Dendritic cell treated with granulocyte-macrophage colony-stimulating factor and Interleukin-4, amounts not matched to agents 40 ng/mL and 50 ng/mL, for 4 days (primary cell): Measurements from ENCODE around the gene RBM5.

ENCODE experiments used
- H3K27ac Mint-ChIP-seq: one replicate; pipeline ENCODE4 v1.8.0; 2022; ENCODE audit warnings: mild to moderate bottlenecking, mixed read lengths
- H3K27me3 Mint-ChIP-seq: one replicate; pipeline ENCODE4 v1.8.0; 2022; ENCODE audit warnings: mild to moderate bottlenecking, mixed read lengths
- H3K36me3 Mint-ChIP-seq: one replicate; pipeline ENCODE4 v1.8.0; 2022; ENCODE audit warnings: low read depth, mixed read lengths
- H3K4me1 Mint-ChIP-seq: one replicate; pipeline ENCODE4 v1.8.0; 2022; ENCODE audit warnings: low read depth, mixed read lengths
- H3K4me3 Mint-ChIP-seq: one replicate; pipeline ENCODE4 v1.8.0; 2022; ENCODE audit warnings: mild to moderate bottlenecking, moderate library complexity, mixed read lengths
- H3K9me3 Mint-ChIP-seq: one replicate; pipeline ENCODE4 v1.8.0; 2022; ENCODE audit warnings: mixed read lengths
- intact Hi-C: fragments of 100-400 bp; cut with micrococcal nuclease; formaldehyde crosslinking; loops from one replicate; pipeline ENCODE4 v1.15.0; 2022

The RBM5 gene

GRCh38 chr3:50139718-50140423, 51.2 kb downstream of the RBM5 start:
- peaks cover 16% of the 10 kb centered on the region for H3K27me3 Mint-ChIP-seq
- H3K9me3 Mint-ChIP-seq = no peaks in the 10 kb centered on the region
- peaks cover 22% of the 10 kb centered on the region for H3K4me1 Mint-ChIP-seq
- H3K4me3 Mint-ChIP-seq = no peak overlapping the region
- no peak overlapping the region for H3K27ac Mint-ChIP-seq
- intact Hi-C loops = no loop called here
- no peaks in the 10 kb centered on the region for H3K36me3 Mint-ChIP-seq

DNA sequence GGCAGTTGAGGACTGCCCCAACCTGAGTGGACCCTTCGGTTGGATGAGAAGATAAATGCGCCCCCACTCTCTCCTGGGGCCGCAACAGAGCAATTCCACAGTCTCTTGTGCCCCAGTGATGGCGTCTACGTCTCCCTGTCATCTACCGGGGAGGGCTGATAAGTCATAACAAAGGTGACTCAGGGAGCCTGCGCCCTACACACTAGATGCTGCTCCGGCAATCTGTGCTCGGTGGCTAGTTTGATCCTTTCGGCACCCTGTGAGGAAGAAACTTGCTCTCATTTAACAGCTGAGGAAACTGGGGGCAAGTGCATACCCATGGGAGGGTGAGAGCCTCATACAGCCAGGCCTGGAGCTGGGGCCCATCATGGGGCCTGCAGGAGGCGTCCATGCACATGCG, 52.3 kb downstream of the RBM5 start:
- Mint-ChIP-seq H3K36me3 (no peaks in the 10 kb centered on the region), H3K4me3 (no peak overlapping the region), H3K9me3 (no peaks in the 10 kb centered on the region), H3K27me3 (peaks cover 20% of the 10 kb centered on the region), H3K27ac (no peak overlapping the region), H3K4me1 (peaks cover 22% of the 10 kb centered on the region)
- intact Hi-C loops = no loop called here

DNA sequence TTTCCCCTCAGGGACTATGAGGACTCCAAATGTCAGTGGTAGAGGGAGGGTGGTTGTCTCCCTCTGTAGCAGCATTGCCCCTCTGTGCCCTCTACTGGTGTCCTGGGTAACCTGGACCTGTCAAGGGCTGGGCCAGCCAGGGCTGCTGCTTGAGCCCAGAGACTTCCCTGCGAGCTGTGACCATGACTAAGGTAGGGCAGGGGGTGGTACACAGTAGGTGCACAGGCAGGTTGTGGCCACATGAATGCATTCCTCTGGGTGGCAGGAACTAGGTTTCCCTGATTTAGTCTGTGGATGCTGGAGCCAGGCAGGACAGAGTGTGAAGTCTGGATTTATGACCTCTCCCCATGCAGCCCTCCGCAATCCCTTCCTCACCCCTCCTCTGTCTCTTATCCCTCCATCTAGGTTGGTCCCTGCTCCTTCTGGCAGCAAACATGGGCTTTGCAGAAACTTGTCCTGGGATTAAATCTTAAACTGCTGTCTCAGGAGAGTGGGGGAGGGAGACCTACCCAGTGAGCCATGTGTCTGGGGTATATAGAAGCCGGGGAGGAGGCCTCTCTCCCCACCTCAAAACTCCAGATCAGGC, 57.7 kb downstream of the RBM5 start:
- H3K27ac Mint-ChIP-seq = no peak overlapping the region
- intact Hi-C loops = no loop called here

GRCh38 chr3:50147016-50147415, 58.3 kb downstream of the RBM5 start:
- Mint-ChIP-seq H3K4me1 (peaks cover 5% of the 10 kb centered on the region), H3K36me3 (no peaks in the 10 kb centered on the region), H3K4me3 (no peak overlapping the region), H3K9me3 (no peaks in the 10 kb centered on the region), H3K27ac (no peak overlapping the region), H3K27me3 (peaks cover 12% of the 10 kb centered on the region)
- intact Hi-C loops = no loop called here

More for the DNA sequence above, 57.7 kb downstream of the RBM5 start:
- peaks cover 10% of the 10 kb centered on the region for H3K4me1 Mint-ChIP-seq
- H3K36me3 Mint-ChIP-seq = no peaks in the 10 kb centered on the region
- H3K4me3 Mint-ChIP-seq = no peak overlapping the region
- peaks cover 13% of the 10 kb centered on the region for H3K27me3 Mint-ChIP-seq
- no peaks in the 10 kb centered on the region for H3K9me3 Mint-ChIP-seq

GRCh38 chr3:50147447-50147846, 58.7 kb downstream of the RBM5 start:
- Mint-ChIP-seq H3K27me3 (peaks cover 11% of the 10 kb centered on the region), H3K27ac (no peak overlapping the region), H3K4me3 (no peak overlapping the region), H3K36me3 (no peaks in the 10 kb centered on the region), H3K4me1 (peaks cover under 1% of the 10 kb centered on the region), H3K9me3 (no peaks in the 10 kb centered on the region)
- intact Hi-C loops = no loop called here

GRCh38 chr3:50147861-50148260, 59.1 kb downstream of the RBM5 start:
- intact Hi-C loops = no loop called here
- H3K27me3 Mint-ChIP-seq = peaks cover 10% of the 10 kb centered on the region
- no peak overlapping the region for H3K27ac Mint-ChIP-seq

DNA sequence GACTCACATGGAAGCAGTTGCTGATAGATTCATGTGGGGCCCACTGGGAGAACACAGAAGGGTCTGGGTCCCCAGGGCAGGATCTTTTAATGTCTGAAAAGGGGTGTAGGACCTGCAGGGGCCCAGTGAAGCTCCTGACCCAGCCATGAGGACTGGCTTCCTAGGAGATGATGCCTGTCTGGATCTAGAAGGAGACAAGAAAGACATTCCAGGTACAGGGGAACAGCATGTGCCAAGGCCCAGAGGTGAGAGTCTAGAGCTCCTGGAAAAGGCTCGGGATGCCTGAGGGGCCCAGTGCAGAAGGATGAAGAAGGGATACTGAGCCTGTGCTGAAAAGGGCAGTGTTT, 61.7 kb downstream of the RBM5 start:
- peaks cover 10% of the 10 kb centered on the region for H3K4me1 Mint-ChIP-seq
- intact Hi-C loops = no loop called here
- H3K27ac Mint-ChIP-seq = no peak overlapping the region
- no peak overlapping the region for H3K4me3 Mint-ChIP-seq
- H3K36me3 Mint-ChIP-seq = no peaks in the 10 kb centered on the region
- peaks cover 25% of the 10 kb centered on the region for H3K27me3 Mint-ChIP-seq
- no peaks in the 10 kb centered on the region for H3K9me3 Mint-ChIP-seq

More at GRCh38 chr3:50147861-50148260, 59.1 kb downstream of the RBM5 start:
- Mint-ChIP-seq H3K36me3 (no peaks in the 10 kb centered on the region), H3K4me1 (no peaks in the 10 kb centered on the region), H3K9me3 (no peaks in the 10 kb centered on the region), H3K4me3 (no peak overlapping the region)

DNA sequence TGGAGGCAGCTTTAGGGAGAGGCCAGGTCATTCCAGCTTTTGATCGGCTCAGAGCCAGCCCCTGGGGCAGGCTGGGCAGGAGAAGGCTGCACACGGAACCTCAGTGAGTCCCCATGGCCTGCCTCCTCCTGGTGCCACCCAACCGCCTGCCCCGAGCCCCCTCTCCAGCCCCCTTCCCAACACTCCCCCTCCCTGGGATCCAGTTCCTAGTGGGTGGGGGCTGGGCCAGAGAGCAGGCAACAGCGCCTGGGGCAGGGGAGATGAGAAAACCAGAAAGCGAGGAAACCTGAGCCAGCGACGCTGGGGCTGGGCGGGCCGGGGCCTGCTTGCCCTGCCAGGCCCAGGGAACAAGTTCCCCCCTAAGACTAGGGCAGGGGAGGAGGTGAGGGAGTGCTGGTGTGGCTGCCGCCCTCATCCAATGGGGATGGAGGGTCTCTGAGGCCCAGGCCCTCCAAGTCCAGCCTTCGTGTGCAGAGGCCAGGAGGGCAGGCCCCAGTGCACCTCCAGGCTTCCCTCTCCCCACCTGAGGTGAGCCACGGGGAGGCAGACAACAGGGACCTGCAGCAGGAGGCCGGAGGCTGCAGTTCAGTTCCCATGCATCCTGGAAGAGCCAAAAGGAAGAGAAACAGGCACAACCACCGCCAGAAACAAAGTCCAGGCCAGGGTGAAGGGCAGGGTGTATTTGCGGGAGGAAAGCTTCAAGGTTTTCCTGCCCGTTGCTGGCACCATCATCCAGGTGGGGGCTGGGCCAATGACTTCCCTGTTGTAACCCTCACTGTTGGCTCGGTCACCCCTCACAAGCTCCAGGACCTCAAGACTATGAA, 62.4 kb downstream of the RBM5 start:
- Mint-ChIP-seq H3K9me3 (no peaks in the 10 kb centered on the region), H3K4me1 (peaks cover 16% of the 10 kb centered on the region), H3K4me3 (no peak overlapping the region), H3K36me3 (no peaks in the 10 kb centered on the region), H3K27ac (no peak overlapping the region), H3K27me3 (peaks cover 27% of the 10 kb centered on the region)
- intact Hi-C loops = no loop called here

DNA sequence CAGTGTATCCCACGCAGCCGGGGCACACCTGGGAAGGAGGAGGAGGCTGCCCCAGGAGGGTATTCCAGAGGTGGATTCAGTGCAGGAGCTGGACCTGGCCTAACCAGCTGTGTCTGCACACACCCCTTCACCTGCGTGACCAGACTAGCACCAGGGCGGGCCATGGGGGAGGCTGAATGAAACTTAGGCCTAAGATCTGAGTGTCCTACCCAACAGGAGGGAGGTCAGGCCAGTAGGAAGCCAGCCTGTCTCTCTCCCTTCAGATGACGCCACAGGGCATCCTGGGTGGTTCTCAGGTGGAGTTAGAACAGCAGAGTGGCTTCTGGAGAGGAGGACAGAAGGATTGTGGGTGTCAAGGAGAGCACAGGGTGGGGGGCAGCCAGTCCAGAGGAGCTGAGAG, 63.0 kb downstream of the RBM5 start:
- no peaks in the 10 kb centered on the region for H3K36me3 Mint-ChIP-seq
- no peak overlapping the region for H3K27ac Mint-ChIP-seq
- intact Hi-C loops = no loop called here
- peaks cover 34% of the 10 kb centered on the region for H3K27me3 Mint-ChIP-seq
- H3K4me3 Mint-ChIP-seq = no peak overlapping the region
- H3K4me1 Mint-ChIP-seq = peaks cover 18% of the 10 kb centered on the region
- H3K9me3 Mint-ChIP-seq = no peaks in the 10 kb centered on the region

DNA sequence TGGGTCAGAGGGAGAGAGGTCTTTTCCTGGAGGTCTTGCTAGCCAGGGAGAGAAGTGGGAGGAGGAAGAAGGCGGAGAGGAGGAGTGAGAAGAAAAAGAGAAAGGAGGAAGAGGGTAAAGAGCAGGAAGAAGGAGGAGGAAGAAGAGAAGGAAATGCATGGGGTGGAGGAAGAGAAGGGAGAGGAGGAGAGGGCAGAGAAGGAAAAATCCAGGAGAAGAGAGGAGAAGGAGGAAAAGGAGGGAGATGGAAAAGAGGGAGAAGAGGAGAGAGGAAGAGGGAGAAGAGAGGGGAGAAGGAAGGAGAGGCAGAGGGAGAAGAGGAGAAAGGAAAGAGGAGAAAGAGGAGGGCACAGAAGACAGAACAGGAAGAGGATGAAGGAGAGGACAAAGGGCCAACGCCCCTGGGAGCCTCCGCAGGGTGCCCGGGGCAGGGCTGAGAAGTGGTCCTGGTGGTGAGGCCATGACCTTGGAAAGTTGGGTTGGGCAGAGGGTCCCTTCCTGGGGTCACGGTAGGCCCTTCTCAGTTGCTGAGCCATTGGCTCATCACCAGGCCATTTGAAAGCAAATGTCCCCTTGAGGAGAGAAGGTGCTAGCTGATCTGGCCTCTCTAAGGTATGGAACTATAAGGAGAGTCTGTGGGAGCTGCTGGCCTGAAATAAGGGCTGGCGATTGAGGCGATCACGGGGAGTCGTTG, 65.2 kb downstream of the RBM5 start:
- Mint-ChIP-seq H3K36me3 (no peaks in the 10 kb centered on the region), H3K27ac (peak overlapping the region; percentile 12), H3K4me3 (peak overlapping the region; percentile 65), H3K27me3 (peaks cover 52% of the 10 kb centered on the region), H3K4me1 (peaks cover 23% of the 10 kb centered on the region), H3K9me3 (no peaks in the 10 kb centered on the region)
- intact Hi-C loops = no loop called here

GRCh38 chr3:50154476-50154839, 65.7 kb downstream of the RBM5 start:
- H3K4me1 Mint-ChIP-seq = peaks cover 23% of the 10 kb centered on the region
- no peaks in the 10 kb centered on the region for H3K9me3 Mint-ChIP-seq
- peaks cover 55% of the 10 kb centered on the region for H3K27me3 Mint-ChIP-seq
- no peaks in the 10 kb centered on the region for H3K36me3 Mint-ChIP-seq
- intact Hi-C loops = no loop called here
- H3K4me3 Mint-ChIP-seq = peak overlapping the region; percentile 65
- peak overlapping the region; percentile 12 for H3K27ac Mint-ChIP-seq

- intact Hi-C loops = no loop called here
- H3K4me1 Mint-ChIP-seq = peaks cover 23% of the 10 kb centered on the region
- H3K36me3 Mint-ChIP-seq = no peaks in the 10 kb centered on the region
- peak within 1 kb of the TSS; percentile 12 for H3K27ac Mint-ChIP-seq
- no peaks in the 10 kb centered on the region for H3K9me3 Mint-ChIP-seq
- H3K27me3 Mint-ChIP-seq = peaks cover 58% of the 10 kb centered on the region
- peak within 1 kb of the TSS; percentile 65 for H3K4me3 Mint-ChIP-seq
Measured at GRCh38 chr3:50154840-50155490, 66.2 kb downstream of the RBM5 start, which contains the start of gene SEMA3F. SEMA3F (plus strand) TSS chr3:50155324; CDS start chr3:50159623, 4,299 bp downstream.

DNA sequence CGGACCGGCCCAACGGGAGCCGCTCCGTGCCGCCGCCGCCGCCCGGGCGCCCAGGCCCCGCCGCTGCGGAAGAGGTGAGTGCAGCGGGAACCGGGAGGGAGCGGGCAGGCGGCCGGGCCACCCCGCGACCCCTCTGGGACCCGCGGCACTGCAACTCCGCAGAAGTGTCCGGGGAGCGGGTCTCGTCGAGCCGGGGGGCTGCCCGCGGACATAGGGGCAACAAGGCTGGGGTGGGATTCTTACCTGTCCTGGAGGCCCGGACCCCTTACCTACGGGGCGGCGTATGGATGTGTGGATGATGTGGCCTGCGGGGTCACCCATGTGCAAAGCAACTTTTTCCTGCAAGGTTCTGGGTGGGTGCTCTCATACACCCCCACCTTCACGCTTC, 66.8 kb downstream of the RBM5 start:
- Mint-ChIP-seq H3K9me3 (no peaks in the 10 kb centered on the region), H3K4me1 (peaks cover 23% of the 10 kb centered on the region), H3K27ac (no peak overlapping the region), H3K4me3 (peak overlapping the region; percentile 64), H3K36me3 (no peaks in the 10 kb centered on the region), H3K27me3 (peaks cover 61% of the 10 kb centered on the region)
- intact Hi-C loops = no loop called here
